PC-9 (cell line): ENCODE results near the gene PIK3R4.

Experiments
- EZH2 ChIP-seq: fragments of 200-600 bp; sonication (generic); IDR thresholded peaks from 2 replicates; pipeline ENCODE4 v1.8.0; 2017; ENCODE audit warnings: antibody characterized with exemption, low read depth
- TF ChIP-seq, protein P1 (sequence below): fragments of 200-600 bp; sonication (generic); conservative IDR thresholded peaks from 2 replicates; pipeline ENCODE4 v1.6.1; 2017; ENCODE audit warnings: mixed run types, antibody characterized with exemption, mild to moderate bottlenecking, moderate library complexity

DNA sequence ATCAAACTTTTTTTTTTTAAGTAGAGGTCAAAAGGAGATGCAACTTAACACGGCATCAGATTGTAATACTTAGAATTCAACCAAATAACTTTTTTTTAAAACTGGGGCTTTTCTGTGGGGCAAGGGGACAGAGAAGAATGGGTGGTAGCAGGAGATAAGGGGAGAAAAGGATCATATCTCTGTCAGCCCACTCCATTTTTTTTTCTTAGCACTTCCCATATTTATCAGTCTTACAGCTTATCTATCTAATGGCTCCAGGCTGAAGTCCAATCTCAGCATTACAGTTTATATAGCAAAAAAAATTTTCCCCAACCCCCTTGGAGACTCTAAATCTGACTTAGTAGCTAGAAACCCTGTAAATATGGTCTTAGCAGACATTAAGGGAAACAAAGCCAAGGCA is 69.3 kb downstream of the PIK3R4 start:
- TF ChIP-seq, protein P1, sequence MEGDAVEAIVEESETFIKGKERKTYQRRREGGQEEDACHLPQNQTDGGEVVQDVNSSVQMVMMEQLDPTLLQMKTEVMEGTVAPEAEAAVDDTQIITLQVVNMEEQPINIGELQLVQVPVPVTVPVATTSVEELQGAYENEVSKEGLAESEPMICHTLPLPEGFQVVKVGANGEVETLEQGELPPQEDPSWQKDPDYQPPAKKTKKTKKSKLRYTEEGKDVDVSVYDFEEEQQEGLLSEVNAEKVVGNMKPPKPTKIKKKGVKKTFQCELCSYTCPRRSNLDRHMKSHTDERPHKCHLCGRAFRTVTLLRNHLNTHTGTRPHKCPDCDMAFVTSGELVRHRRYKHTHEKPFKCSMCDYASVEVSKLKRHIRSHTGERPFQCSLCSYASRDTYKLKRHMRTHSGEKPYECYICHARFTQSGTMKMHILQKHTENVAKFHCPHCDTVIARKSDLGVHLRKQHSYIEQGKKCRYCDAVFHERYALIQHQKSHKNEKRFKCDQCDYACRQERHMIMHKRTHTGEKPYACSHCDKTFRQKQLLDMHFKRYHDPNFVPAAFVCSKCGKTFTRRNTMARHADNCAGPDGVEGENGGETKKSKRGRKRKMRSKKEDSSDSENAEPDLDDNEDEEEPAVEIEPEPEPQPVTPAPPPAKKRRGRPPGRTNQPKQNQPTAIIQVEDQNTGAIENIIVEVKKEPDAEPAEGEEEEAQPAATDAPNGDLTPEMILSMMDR = no peak
- TF ChIP-seq EZH2 = no peak
